Spleen (tissue), 11 donors: ENCODE results near the gene SCAMP5. TPM values are rescaled to one million over a fixed set of nuclear protein-coding genes. Genes with fewer than 3 reads are reported as not detected.

Experiments used
- DNase-seq: peaks from one replicate; pipeline ENCODE4 v3.0.0-alpha.2; 2020
- H3K27ac ChIP-seq, 8 donors: fragments of 200-600 bp; sonication (generic) in 7 of 8; 1 replicate in 4 of 8; 2 replicates in 4 of 8; pipeline versions ENCODE4 v1.5.0 to v1.8.0; 2016 to 2021; ENCODE audit warnings: inconsistent platforms in 4 of 8, mild to moderate bottlenecking in 4 of 8, moderate library complexity in 1 of 8
- H3K27me3 ChIP-seq, 7 donors: fragments of 200-600 bp; sonication (generic) in 6 of 7; replicated peaks in 1 of 7; 1 replicate in 4 of 7; 2 replicates in 3 of 7; pipeline versions ENCODE4 v1.5.0 to v1.8.0; 2016 to 2021; ENCODE audit warnings: inconsistent platforms in 3 of 7, mild to moderate bottlenecking in 1 of 7
- H3K36me3 ChIP-seq, 6 donors: fragments of 200-600 bp; sonication (generic) in 5 of 6; 1 replicate in 4 of 6; 2 replicates in 2 of 6; pipeline versions ENCODE4 v1.5.0 to v1.8.0; 2016 to 2021; ENCODE audit warnings: inconsistent platforms in 2 of 6
- H3K4me1 ChIP-seq, 6 donors: fragments of 200-600 bp; sonication (generic) in 5 of 6; 1 replicate in 3 of 6; 2 replicates in 3 of 6; pipeline versions ENCODE4 v1.5.0 to v1.8.0; 2016 to 2021; ENCODE audit warnings: inconsistent platforms in 3 of 6
- H3K4me3 ChIP-seq, 8 donors: fragments of 200-600 bp; sonication (generic) in 7 of 8; 1 replicate in 4 of 8; 2 replicates in 4 of 8; pipeline versions ENCODE4 v1.5.0 to v1.8.0; 2016 to 2021; ENCODE audit warnings: inconsistent platforms in 4 of 8, mild to moderate bottlenecking in 4 of 8, moderate library complexity in 2 of 8
- H3K9me3 ChIP-seq, 8 donors: fragments of 200-600 bp; sonication (generic) in 7 of 8; 1 replicate in 4 of 8; 2 replicates in 4 of 8; pipeline versions ENCODE4 v1.5.0 to v1.8.0; 2016 to 2021; ENCODE audit warnings: inconsistent platforms in 4 of 8
- CTCF ChIP-seq, 11 experiments: fragments of 200-600 bp in 7 of 11; fragments of 450-650 bp in 4 of 11; sonication (generic) in 4 of 11; IDR thresholded peaks in 8 of 11; conservative IDR thresholded peaks in 3 of 11; 1 replicate in 7 of 11; 2 replicates in 4 of 11; pipeline versions ENCODE4 v1.4.0 to v1.8.0; 2016 to 2021; ENCODE audit warnings: antibody characterized with exemption in 11 of 11, inconsistent platforms in 4 of 11, mild to moderate bottlenecking in 1 of 11
- POLR2A ChIP-seq, 3 donors: fragments of 450-650 bp; IDR thresholded peaks; one replicate each; pipeline ENCODE4 v1.5.1; 2017; ENCODE audit warnings: antibody characterized with exemption in 3 of 3, mild to moderate bottlenecking in 1 of 3
- POLR2AphosphoS5 ChIP-seq, 3 donors: sonication (generic); formaldehyde crosslinking; IDR thresholded peaks; one replicate each; pipeline ENCODE4 v1.5.1; 2017; ENCODE audit warnings: antibody characterized with exemption in 3 of 3
- WGBS, 5 donors: extraction: QIAGEN DNeasy Blood & Tissue Kit in 3 of 5; methylation state at CpG; one replicate each; pipeline versions ENCODE4 v1.1.5 to v1.1.7; 2013 to 2018; 5-methylcytosine and 5-hydroxymethylcytosine counted together
- intact Hi-C: fragments of 100-400 bp; cut with DNase I; formaldehyde crosslinking; loops from one replicate; pipeline ENCODE4 v1.15.0; 2023; ENCODE audit warnings: low total_unique reads
- polyA plus RNA-seq, 3 donors: library from polyadenylated mRNA; stranded (reverse); fragments of 200-250 nt; gene quantifications; one replicate each; pipeline ENCODE4 v1.2.1, GENCODE V29; 2013
- total RNA-seq, 7 donors: library from RNA; depleted of rRNA in 3 of 7; stranded (reverse); fragments of >200 nt in 3 of 7; fragmentation: NEBNext Ultra II Directional in 4 of 7; extraction: Animal tissue kit (Norgen Biotek cat#: 25700) in 4 of 7; gene quantifications; one replicate each; pipeline versions ENCODE4 v1.1.0 to v1.2.1, GENCODE V29; 2016 to 2021
- donor health status: healthy with polysubstance abuse.
- donor health status: DM: no; HTN: no; CAD: no; lungs with moderate emphysema.
- donor health status: DM: no; HTN: no; CAD: no.
- donor health status: Bipolar disorder and iron deficiency.
- donor health status: healthy.
- donor health status: DM: no; HTN: no; CAD: no.
- donor health status: DM: yes; HTN: yes; CAD: no.

SCAMP5 gene
- total and polyA plus RNA-seq, 10 donors = 1.8 to 20.0 (median 8.0) TPM

GRCh38 chr15:75037685-75038084, 42.3 kb downstream of the SCAMP5 start:
- Histone ChIP-seq H3K9me3 (no peaks in the 10 kb centered on the region), H3K36me3 (peaks cover 0 to 18% (median 0%) of the 10 kb centered on the region in 6 donors), H3K27me3 (no peaks in the 10 kb centered on the region), H3K4me3 (no peak overlapping the region), H3K27ac (no peak overlapping the region), H3K4me1 (peaks cover 5 to 65% (median 34%) of the 10 kb centered on the region in 6 donors)
- TF ChIP-seq POLR2A (IDR thresholded peaks at IDR 0.05) (no peak), POLR2AphosphoS5 (IDR thresholded peaks at IDR 0.05) (no peak)
- intact Hi-C loops = no loop called here
- no peak for DNase-seq
- WGBS, 5 donors = 66 to 70% (median 67%) methylated on average over 6 of the region's 6 CpGs

DNA sequence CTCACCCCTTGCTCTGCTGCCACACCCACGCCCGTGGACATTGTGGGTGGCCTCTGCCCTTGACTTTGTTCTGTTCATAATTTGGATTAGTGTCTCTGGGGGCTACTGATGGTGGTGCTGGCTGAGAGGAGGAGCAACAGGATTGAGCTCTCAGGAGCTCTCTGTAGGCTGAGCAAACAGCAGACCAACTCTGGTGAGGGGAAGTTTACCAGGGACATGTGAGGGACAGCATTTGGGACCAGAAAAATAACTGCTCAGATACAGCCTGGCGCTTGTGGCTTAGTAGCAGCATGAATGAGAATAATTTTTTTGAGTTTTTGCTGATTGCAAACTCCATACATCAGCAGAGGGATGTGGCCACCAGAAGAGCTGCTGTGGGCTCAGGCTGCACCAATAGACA, 42.9 kb downstream of the SCAMP5 start:
- TF ChIP-seq CTCF (IDR thresholded peaks at IDR 0.05 in 8 of 11, conservative IDR thresholded peaks at IDR 0.05 in 3 of 11) = no peak
- no peak for TF ChIP-seq POLR2A (IDR thresholded peaks at IDR 0.05)
- no peak for TF ChIP-seq POLR2AphosphoS5 (IDR thresholded peaks at IDR 0.05)
- intact Hi-C loops = no loop called here
- peaks cover 11 to 65% (median 40%) of the 10 kb centered on the region in 6 donors for H3K4me1 ChIP-seq

DNA sequence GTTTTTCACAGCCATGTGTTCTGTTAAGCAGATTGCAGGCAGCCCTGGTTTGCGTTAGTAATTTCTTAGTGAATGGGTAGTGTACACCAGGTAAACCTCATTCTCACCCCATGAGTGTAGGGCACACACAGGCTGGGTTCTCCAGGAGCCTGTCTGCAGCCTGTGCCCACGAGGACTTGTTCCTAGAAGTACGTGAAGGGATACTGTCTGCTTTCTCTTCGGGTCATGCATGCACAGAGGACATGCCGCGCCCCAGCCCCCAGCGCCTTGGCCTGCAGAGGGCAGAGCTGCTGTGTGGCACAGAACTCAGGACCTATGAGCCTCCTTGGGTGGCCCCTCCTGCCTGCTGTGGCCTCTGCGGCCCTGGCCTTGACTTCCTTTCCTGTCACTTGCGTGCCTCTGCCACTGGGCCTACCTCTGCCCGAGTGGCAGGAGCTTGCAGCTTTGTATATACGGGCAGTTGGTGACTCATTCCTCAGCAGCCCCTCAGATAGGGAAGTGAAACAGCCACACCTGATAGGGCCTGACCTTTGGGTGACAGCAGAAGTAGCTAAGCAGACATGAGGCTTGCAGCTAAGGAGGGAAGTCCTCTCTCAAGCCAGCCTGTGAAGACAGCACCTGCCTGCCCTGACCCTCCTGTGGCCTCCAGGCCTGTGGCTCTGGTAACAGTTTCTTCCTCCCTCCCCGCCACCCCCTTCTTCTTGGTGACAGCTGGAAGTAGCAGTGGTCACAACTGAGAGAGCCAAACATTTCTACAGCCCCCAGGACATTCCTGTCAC, 47.6 kb downstream of the SCAMP5 start:
- DNase-seq = peak; percentile 99
- TF ChIP-seq CTCF (IDR thresholded peaks at IDR 0.05 in 8 of 11, conservative IDR thresholded peaks at IDR 0.05 in 3 of 11) (peak; percentile 67 to 98 (median 90)), POLR2AphosphoS5 (IDR thresholded peaks at IDR 0.05) (peak; percentile 95 to 96 (median 95)), POLR2A (IDR thresholded peaks at IDR 0.05) (peak in 2 of 3 donors; percentile 3 to 81)
- intact Hi-C loops = loop anchor here (5.0 kb wide), 1 partner anchor 159 kb away; the partner anchor contains the start of gene C15orf39
- no peaks in the 10 kb centered on the region for H3K9me3 ChIP-seq
- H3K27me3 ChIP-seq = no peaks in the 10 kb centered on the region
- peaks cover 0 to 10% (median 0%) of the 10 kb centered on the region in 6 donors for H3K36me3 ChIP-seq
- peak overlapping the region in 1 of 8 donors; percentile 61 for H3K4me3 ChIP-seq
- H3K27ac ChIP-seq = peak overlapping the region; percentile 72 to 97 (median 94)
- peaks cover 58 to 88% (median 72%) of the 10 kb centered on the region in 6 donors for H3K4me1 ChIP-seq
- WGBS, 5 donors = 12 to 20% (median 15%) methylated on average over 7 to 12 of the region's 12 CpGs

More for the DNA sequence above, 42.9 kb downstream of the SCAMP5 start:
- 65 to 84% (median 75%) methylated on average over 3 of the region's 3 CpGs for WGBS, 5 donors
- no peak overlapping the region for H3K27ac ChIP-seq
- H3K36me3 ChIP-seq = peaks cover 0 to 18% (median 0%) of the 10 kb centered on the region in 6 donors
- no peaks in the 10 kb centered on the region for H3K27me3 ChIP-seq
- H3K4me3 ChIP-seq = no peak overlapping the region
- no peak for DNase-seq
- no peaks in the 10 kb centered on the region for H3K9me3 ChIP-seq

DNA sequence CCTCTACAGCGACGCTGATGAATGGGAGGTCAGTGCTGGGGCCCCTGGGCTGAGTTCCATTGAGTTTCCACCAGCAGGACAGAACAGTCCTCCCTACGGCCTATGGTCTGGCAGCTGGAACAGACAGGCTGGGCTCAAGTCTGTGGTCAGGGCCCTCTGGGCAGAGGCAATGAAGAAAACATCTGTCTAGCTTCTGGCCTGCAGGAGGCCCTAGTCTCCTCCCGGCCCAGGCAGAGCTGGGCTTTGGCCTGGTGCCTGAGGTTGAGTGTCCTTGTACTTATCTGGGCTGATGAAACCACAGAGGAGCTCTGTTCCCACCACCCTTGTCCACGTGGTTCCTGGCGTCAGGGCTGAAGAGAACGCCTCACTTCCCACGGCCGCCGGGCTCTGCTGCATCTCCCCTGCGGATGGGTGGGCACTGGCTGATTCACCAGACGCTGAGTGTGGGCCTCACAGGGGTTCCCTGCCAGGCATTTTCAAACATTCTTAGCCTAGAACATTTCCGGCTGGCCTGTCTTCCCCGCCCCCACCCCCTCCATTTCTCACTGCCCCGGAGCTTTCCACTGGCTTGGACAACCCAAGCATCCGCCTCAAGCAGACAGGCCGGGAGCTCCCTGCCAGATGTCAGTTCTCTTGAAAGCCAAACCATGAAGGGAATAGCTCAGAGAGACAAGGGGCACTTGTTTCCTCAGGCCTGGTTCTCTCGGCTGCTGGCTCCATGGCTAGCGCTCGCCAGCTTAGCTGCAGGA, 48.3 kb downstream of the SCAMP5 start:
- Histone ChIP-seq H3K4me1 (peaks cover 62 to 89% (median 73%) of the 10 kb centered on the region in 6 donors), H3K27me3 (no peaks in the 10 kb centered on the region), H3K4me3 (peak overlapping the region in 4 of 8 donors; percentile 1 to 61 (median 12)), H3K36me3 (peaks cover 0 to 13% (median 0%) of the 10 kb centered on the region in 6 donors), H3K27ac (peak overlapping the region; percentile 72 to 97 (median 94)), H3K9me3 (no peaks in the 10 kb centered on the region)
- peak in 9 of 11 experiments; percentile 11 to 58 (median 45) for TF ChIP-seq CTCF (IDR thresholded peaks at IDR 0.05 in 8 of 11, conservative IDR thresholded peaks at IDR 0.05 in 3 of 11)
- peak in 1 of 3 donors; percentile 38 for TF ChIP-seq POLR2A (IDR thresholded peaks at IDR 0.05)
- peak; percentile 87 to 91 (median 90) for TF ChIP-seq POLR2AphosphoS5 (IDR thresholded peaks at IDR 0.05)
- 13 to 36% (median 24%) methylated on average over 18 to 20 of the region's 20 CpGs for WGBS, 5 donors
- intact Hi-C loops = loop anchor here (5.0 kb wide), 1 partner anchor 159 kb away; the partner anchor contains the start of gene C15orf39
- DNase-seq = peak; percentile 97
